GM12878 (cell line): ENCODE results near the gene EYA2.

Experiments used
- RAD21 ChIP-seq: IDR thresholded peaks from 2 replicates; pipeline ENCODE4 v1.6.1; 2011; ENCODE audit warnings: mild to moderate bottlenecking, low read depth, low read length, moderate library complexity; ENCODE audit not compliant: insufficient read depth
- YY1 ChIP-seq: IDR thresholded peaks from 2 replicates; pipeline ENCODE4 v1.6.1; 2011; ENCODE audit warnings: low read depth, mild to moderate bottlenecking, low read length
- TF ChIP-seq, protein P1 (sequence below): fragments of 450-650 bp; IDR thresholded peaks from 2 replicates; pipeline ENCODE4 v1.6.1; 2016; ENCODE audit warnings: mild to moderate bottlenecking

DNA sequence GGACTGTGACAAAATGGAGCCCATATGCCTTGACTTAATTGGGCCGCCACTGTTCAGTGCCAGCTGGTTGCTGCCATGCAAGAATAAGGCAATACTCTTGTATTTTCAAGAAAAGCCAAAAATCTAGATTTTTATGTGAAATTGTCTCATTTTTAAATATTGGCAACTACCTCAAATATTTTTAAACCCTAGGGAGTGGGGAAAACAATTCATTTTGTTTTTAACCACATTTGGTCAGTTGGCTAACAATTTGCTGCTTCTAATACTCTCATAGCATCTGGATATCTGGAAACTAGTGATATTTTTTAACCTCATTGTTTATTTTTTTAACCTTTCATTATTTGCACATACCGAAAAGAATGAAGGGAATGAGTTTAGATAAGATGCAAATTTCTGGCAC lies 91.0 kb downstream of the EYA2 start:
- TF ChIP-seq YY1, result no peak
- TF ChIP-seq, protein P1, sequence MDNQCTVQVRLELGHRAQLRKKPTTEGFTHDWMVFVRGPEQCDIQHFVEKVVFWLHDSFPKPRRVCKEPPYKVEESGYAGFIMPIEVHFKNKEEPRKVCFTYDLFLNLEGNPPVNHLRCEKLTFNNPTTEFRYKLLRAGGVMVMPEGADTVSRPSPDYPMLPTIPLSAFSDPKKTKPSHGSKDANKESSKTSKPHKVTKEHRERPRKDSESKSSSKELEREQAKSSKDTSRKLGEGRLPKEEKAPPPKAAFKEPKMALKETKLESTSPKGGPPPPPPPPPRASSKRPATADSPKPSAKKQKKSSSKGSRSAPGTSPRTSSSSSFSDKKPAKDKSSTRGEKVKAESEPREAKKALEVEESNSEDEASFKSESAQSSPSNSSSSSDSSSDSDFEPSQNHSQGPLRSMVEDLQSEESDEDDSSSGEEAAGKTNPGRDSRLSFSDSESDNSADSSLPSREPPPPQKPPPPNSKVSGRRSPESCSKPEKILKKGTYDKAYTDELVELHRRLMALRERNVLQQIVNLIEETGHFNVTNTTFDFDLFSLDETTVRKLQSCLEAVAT, result no peak
- TF ChIP-seq RAD21, result no peak
